Keratinocyte (primary cell): ENCODE results near the gene CES5A. TPM values are rescaled to one million over a fixed set of nuclear protein-coding genes. Genes with fewer than 3 reads are reported as not detected.

Experiments
- DNase-seq: peaks from one replicate; pipeline ENCODE4 v3.0.0-alpha.2; 2011; ENCODE audit warnings: low read depth, missing footprints, low spot score
- FAIRE-seq: peaks from 2 replicates; lab custom pipeline; 2011; peaks lifted over from hg19 to GRCh38; lab: Jason Lieb, UNC
- H2AFZ ChIP-seq: 2 replicates; pipeline ENCODE4 v1.6.0; 2012; ENCODE audit warnings: low read length, control low read depth, inconsistent platforms; ENCODE audit not compliant: control insufficient read depth
- H3K27ac ChIP-seq: 2 replicates; pipeline ENCODE4 v1.5.1; 2011; ENCODE audit warnings: low read length; ENCODE audit not compliant: control insufficient read depth, insufficient read depth
- H3K27me3 ChIP-seq: 3 replicates; pipeline ENCODE4 v1.6.0; 2011; ENCODE audit warnings: low read length; ENCODE audit not compliant: control insufficient read depth, insufficient read depth; ENCODE audit errors: extremely low read depth
- H3K36me3 ChIP-seq, 2 experiments: 2 replicates in 1 of 2; 3 replicates in 1 of 2; pipeline ENCODE4 v1.5.1; 2011; ENCODE audit warnings: low read length in 2 of 2, mild to moderate bottlenecking in 1 of 2; ENCODE audit not compliant: control insufficient read depth in 2 of 2, insufficient read depth in 2 of 2; ENCODE audit errors: extremely low read depth in 1 of 2
- H3K4me1 ChIP-seq: 3 replicates; pipeline ENCODE4 v1.5.1; 2011; ENCODE audit warnings: low read length; ENCODE audit not compliant: control insufficient read depth, insufficient read depth; ENCODE audit errors: extremely low read depth
- H3K4me2 ChIP-seq: 3 replicates; pipeline ENCODE4 v1.6.0; 2011; ENCODE audit warnings: low read depth, low read length; ENCODE audit not compliant: control insufficient read depth, insufficient read depth; ENCODE audit errors: extremely low read depth
- H3K4me3 ChIP-seq, 3 experiments: fragments of 200-600 bp in 1 of 3; sonication (generic) in 1 of 3; 2 replicates in 2 of 3; 3 replicates in 1 of 3; pipeline ENCODE4 v1.5.1; 2011 to 2016; ENCODE audit warnings: low read length in 3 of 3, mild to moderate bottlenecking in 3 of 3, control low read depth in 2 of 3, inconsistent platforms in 1 of 3, low read depth in 1 of 3, mixed read lengths in 1 of 3, mixed run types in 1 of 3, moderate library complexity in 1 of 3; ENCODE audit not compliant: control insufficient read depth in 2 of 3, insufficient read depth in 2 of 3; ENCODE audit errors: extremely low read depth in 1 of 3
- H3K79me2 ChIP-seq: 2 replicates; pipeline ENCODE4 v1.6.0; 2012; ENCODE audit warnings: low read length; ENCODE audit not compliant: control insufficient read depth, insufficient read depth
- H3K9ac ChIP-seq: 3 replicates; pipeline ENCODE4 v1.6.0; 2011; ENCODE audit warnings: low read length; ENCODE audit not compliant: control insufficient read depth, insufficient read depth; ENCODE audit errors: extremely low read depth
- H3K9me1 ChIP-seq: 3 replicates; pipeline ENCODE4 v1.6.0; 2011; ENCODE audit warnings: low read length; ENCODE audit not compliant: control insufficient read depth, insufficient read depth; ENCODE audit errors: extremely low read depth
- H3K9me3 ChIP-seq: 2 replicates; pipeline ENCODE4 v1.5.1; 2012; ENCODE audit warnings: low read depth, low read length; ENCODE audit not compliant: control insufficient read depth
- H4K20me1 ChIP-seq: 3 replicates; pipeline ENCODE4 v1.6.0; 2011; ENCODE audit warnings: low read length; ENCODE audit not compliant: control insufficient read depth, insufficient read depth; ENCODE audit errors: extremely low read depth
- EZH2 ChIP-seq: IDR thresholded peaks from one replicate; pipeline ENCODE4 v1.6.1; 2012; ENCODE audit warnings: inconsistent platforms, mild to moderate bottlenecking, low read length, moderate library complexity
- dilution Hi-C: fragments of 300-500 bp; cut with MboI; formaldehyde crosslinking; loops from one replicate; pipeline ENCODE4 v1.7.0; 2020; ENCODE audit warnings: low sequenced_read_pairs; ENCODE audit not compliant: extremely low pct_ligation_motif_present
- polyA plus RNA-seq, 5 experiments: library from polyadenylated mRNA; depleted of rRNA in 3 of 5; stranded (reverse) in 3 of 5; stranded (forward) in 1 of 5; unstranded in 1 of 5; fragments of >200 nt; gene quantifications; 1 replicate in 1 of 5; 2 replicates in 3 of 5; 3 replicates in 1 of 5; pipeline versions ENCODE4 v1.2.1 to v1.2.3, GENCODE V29; 2011 to 2012; ENCODE audit warnings: missing spikeins in 2 of 5, low read depth in 1 of 5, low replicate concordance in 1 of 5
- TF ChIP-seq, protein P1 (sequence below), 3 experiments: IDR thresholded peaks in 1 of 3; conservative IDR thresholded peaks in 1 of 3; optimal IDR thresholded peaks in 1 of 3; 2 replicates in 2 of 3; 3 replicates in 1 of 3; pipeline versions ENCODE3 to v1.5.1; 2011; ENCODE audit warnings: low read length in 3 of 3, mild to moderate bottlenecking in 3 of 3, moderate library complexity in 2 of 3, control low read depth in 1 of 3, inconsistent platforms in 1 of 3; ENCODE audit not compliant: insufficient read depth in 2 of 3; ENCODE audit errors: extremely low read depth in 1 of 3

CES5A gene
- polyA plus RNA-seq, 1 donor (not counting 4 experiments of a cell fraction or from before 2014, with no cell fraction given): not detected

DNA sequence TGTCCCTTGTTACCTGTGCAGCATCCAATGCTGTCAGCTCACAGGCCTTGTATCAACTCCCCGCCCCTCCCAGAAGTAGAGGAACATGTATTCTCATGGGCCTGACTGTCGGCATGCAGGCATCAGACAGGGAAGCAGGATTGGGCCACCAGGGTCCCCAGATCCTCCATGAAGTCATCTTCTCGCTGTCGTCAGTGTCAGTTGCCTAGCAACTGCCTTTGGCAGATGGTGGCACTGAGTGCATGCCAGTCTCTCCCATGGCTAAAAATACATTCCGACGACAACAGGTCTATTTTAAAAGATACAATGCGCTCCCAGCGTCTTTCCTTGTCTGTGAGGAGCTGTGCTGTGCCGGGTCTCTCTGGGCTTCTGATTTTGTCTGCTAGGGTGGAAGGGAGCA lies 36.8 kb upstream of the CES5A start:
- Histone ChIP-seq H3K27ac (no peak overlapping the region), H3K9ac (no peak overlapping the region), H2AFZ (no peak overlapping the region), H3K4me3 (no peak overlapping the region), H3K4me1 (peaks cover 5% of the 10 kb centered on the region), H3K9me3 (no peaks in the 10 kb centered on the region), H3K4me2 (no peak overlapping the region), H3K79me2 (no peaks in the 10 kb centered on the region), H4K20me1 (no peaks in the 10 kb centered on the region), H3K36me3 (no peaks in the 10 kb centered on the region), H3K9me1 (no peaks in the 10 kb centered on the region), H3K27me3 (no peaks in the 10 kb centered on the region)
- DNase-seq: no peak
- TF ChIP-seq, protein P1, sequence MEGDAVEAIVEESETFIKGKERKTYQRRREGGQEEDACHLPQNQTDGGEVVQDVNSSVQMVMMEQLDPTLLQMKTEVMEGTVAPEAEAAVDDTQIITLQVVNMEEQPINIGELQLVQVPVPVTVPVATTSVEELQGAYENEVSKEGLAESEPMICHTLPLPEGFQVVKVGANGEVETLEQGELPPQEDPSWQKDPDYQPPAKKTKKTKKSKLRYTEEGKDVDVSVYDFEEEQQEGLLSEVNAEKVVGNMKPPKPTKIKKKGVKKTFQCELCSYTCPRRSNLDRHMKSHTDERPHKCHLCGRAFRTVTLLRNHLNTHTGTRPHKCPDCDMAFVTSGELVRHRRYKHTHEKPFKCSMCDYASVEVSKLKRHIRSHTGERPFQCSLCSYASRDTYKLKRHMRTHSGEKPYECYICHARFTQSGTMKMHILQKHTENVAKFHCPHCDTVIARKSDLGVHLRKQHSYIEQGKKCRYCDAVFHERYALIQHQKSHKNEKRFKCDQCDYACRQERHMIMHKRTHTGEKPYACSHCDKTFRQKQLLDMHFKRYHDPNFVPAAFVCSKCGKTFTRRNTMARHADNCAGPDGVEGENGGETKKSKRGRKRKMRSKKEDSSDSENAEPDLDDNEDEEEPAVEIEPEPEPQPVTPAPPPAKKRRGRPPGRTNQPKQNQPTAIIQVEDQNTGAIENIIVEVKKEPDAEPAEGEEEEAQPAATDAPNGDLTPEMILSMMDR (optimal IDR thresholded peaks at IDR 0.05 in 1 of 3, IDR thresholded peaks at IDR 0.05 in 1 of 3, conservative IDR thresholded peaks at IDR 0.05 in 1 of 3; ENCODE audit: extremely low read depth in 1 of 3, insufficient read depth in 2 of 3, low read length in 3 of 3): no peak
- TF ChIP-seq EZH2: no peak
- dilution Hi-C loops: no loop called here
- no peak for FAIRE-seq

DNA sequence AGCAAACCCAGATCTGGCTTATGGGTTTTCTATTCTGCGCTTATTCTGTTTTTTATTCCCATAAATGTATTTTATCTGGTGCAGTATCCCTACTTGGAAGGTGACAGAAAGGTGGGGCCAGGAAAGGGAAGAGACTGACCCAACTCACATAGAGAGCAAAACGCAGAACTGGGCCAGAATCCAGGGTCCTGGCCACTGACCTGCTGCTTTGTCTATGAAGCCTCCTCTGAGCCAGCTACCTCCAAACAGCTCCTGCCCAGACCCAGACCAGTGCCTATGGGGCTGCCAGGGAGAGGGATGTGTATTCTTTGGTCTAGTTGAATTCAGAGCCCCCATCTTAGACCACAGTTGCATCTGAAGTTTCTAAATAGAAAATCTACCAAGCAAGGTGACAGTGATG lies 36.4 kb upstream of the CES5A start:
- TF ChIP-seq, protein P1 (optimal IDR thresholded peaks at IDR 0.05 in 1 of 3, IDR thresholded peaks at IDR 0.05 in 1 of 3, conservative IDR thresholded peaks at IDR 0.05 in 1 of 3; ENCODE audit: extremely low read depth in 1 of 3, insufficient read depth in 2 of 3, low read length in 3 of 3): no peak
- TF ChIP-seq EZH2: no peak
- no peak overlapping the region for H3K4me2 ChIP-seq
- H2AFZ ChIP-seq: no peak overlapping the region
- DNase-seq: no peak
- no peak for FAIRE-seq
- H3K9me1 ChIP-seq: no peaks in the 10 kb centered on the region
- no peaks in the 10 kb centered on the region for H3K79me2 ChIP-seq
- no peaks in the 10 kb centered on the region for H3K9me3 ChIP-seq
- peaks cover 5% of the 10 kb centered on the region for H3K4me1 ChIP-seq
- H4K20me1 ChIP-seq: no peaks in the 10 kb centered on the region
- no peak overlapping the region for H3K27ac ChIP-seq
- H3K27me3 ChIP-seq: no peaks in the 10 kb centered on the region
- dilution Hi-C loops: no loop called here
- H3K4me3 ChIP-seq: no peak overlapping the region
- H3K36me3 ChIP-seq: no peaks in the 10 kb centered on the region
- no peak overlapping the region for H3K9ac ChIP-seq
